NT2/D1 (cell line): Measurements from ENCODE around the gene NAIF1.
"Not testable (repeated sequence)": the region's sequence is repeated elsewhere in the genome, so short reads cannot be mapped to it uniquely, and the experiment has no call there.

Experiments
- DNase-seq: peaks from one replicate; pipeline ENCODE4 v3.0.0-alpha.2; 2011; ENCODE audit warnings: low read depth, low spot score
- H3K27me3 ChIP-seq: 2 replicates; pipeline ENCODE4 v1.6.0; 2011; ENCODE audit warnings: mild to moderate bottlenecking; ENCODE audit not compliant: insufficient read length, insufficient read depth
- H3K36me3 ChIP-seq: 2 replicates; pipeline ENCODE4 v1.6.1; 2011; ENCODE audit warnings: mild to moderate bottlenecking, low read length, mixed read lengths; ENCODE audit not compliant: insufficient read depth, insufficient read length
- H3K4me1 ChIP-seq: 2 replicates; pipeline ENCODE4 v1.5.1; 2011; ENCODE audit not compliant: insufficient read depth, insufficient read length
- H3K4me3 ChIP-seq: 2 replicates; pipeline ENCODE4 v1.5.1; 2011; ENCODE audit warnings: low read depth; ENCODE audit not compliant: insufficient read length
- H3K9ac ChIP-seq: 2 replicates; pipeline ENCODE4 v1.6.0; 2011; ENCODE audit warnings: low read depth; ENCODE audit not compliant: insufficient read length
- H3K9me3 ChIP-seq: 2 replicates; pipeline ENCODE4 v1.5.1; 2011; ENCODE audit warnings: mild to moderate bottlenecking, low read length; ENCODE audit not compliant: insufficient read depth
- SUZ12 ChIP-seq: IDR thresholded peaks from 2 replicates; pipeline ENCODE4 v1.6.1; 2011; ENCODE audit not compliant: insufficient read length, insufficient read depth; ENCODE audit errors: extremely low read depth
- YY1 ChIP-seq: IDR thresholded peaks from 2 replicates; pipeline ENCODE4 v1.6.1; 2011; ENCODE audit not compliant: insufficient read length, insufficient read depth
- ZNF274 ChIP-seq: IDR thresholded peaks from 2 replicates; pipeline ENCODE4 v1.6.1; 2011; ENCODE audit warnings: mild to moderate bottlenecking, low read depth, low read length

The NAIF1 gene

GRCh38 chr9:128066713-128067644 lies at the start of gene NAIF1:
Gene NAIF1, minus strand, starts transcription at chr9:128067320. Its CDS starts 219 bp downstream, at chr9:128067101.
- DNase-seq, result peak; percentile 99
- Histone ChIP-seq H3K9ac (peak within 1 kb of the TSS; percentile 95), H3K36me3 (peaks cover 13% of the 10 kb centered on the region), H3K4me3 (peak within 1 kb of the TSS; percentile 86), H3K27me3 (no peaks in the 10 kb centered on the region), H3K9me3 (no peaks in the 10 kb centered on the region), H3K4me1 (peaks cover 14% of the 10 kb centered on the region)
- TF ChIP-seq ZNF274 (no peak), YY1 (no peak), SUZ12 (no peak)

- no peak for DNase-seq
- Histone ChIP-seq H3K4me3 (no peak overlapping the region), H3K9me3 (no peaks in the 10 kb centered on the region)
These were observed 49.3 kb upstream of the NAIF1 start for GRCh38 chr9:128116104-128117083.

GRCh38 chr9:128115187-128116103 lies 48.3 kb upstream of the NAIF1 start:
- Histone ChIP-seq H3K36me3 (peaks cover 39% of the 10 kb centered on the region), H3K9me3 (no peaks in the 10 kb centered on the region), H3K4me3 (no peak overlapping the region), H3K4me1 (peaks cover 12% of the 10 kb centered on the region), H3K9ac (no peak overlapping the region), H3K27me3 (no peaks in the 10 kb centered on the region)
- TF ChIP-seq ZNF274 (no peak), YY1 (no peak), SUZ12 (no peak)
- no peak for DNase-seq

More at GRCh38 chr9:128116104-128117083, 49.3 kb upstream of the NAIF1 start:
- Histone ChIP-seq H3K27me3 (no peaks in the 10 kb centered on the region), H3K9ac (no peak overlapping the region), H3K36me3 (peaks cover 48% of the 10 kb centered on the region), H3K4me1 (peaks cover 12% of the 10 kb centered on the region)
- TF ChIP-seq SUZ12 (no peak), ZNF274 (no peak), YY1 (no peak)

GRCh38 chr9:128114326-128115186 lies 47.4 kb upstream of the NAIF1 start:
- peaks cover 37% of the 10 kb centered on the region for H3K36me3 ChIP-seq
- no peak overlapping the region for H3K4me3 ChIP-seq
- no peak overlapping the region for H3K9ac ChIP-seq
- no peak for TF ChIP-seq YY1
- TF ChIP-seq SUZ12, result no peak
- no peak for TF ChIP-seq ZNF274
- peaks cover 12% of the 10 kb centered on the region for H3K4me1 ChIP-seq
- DNase-seq, result no peak
- no peaks in the 10 kb centered on the region for H3K27me3 ChIP-seq
- no peaks in the 10 kb centered on the region for H3K9me3 ChIP-seq

GRCh38 chr9:128113526-128114325 lies 46.6 kb upstream of the NAIF1 start:
- no peak for TF ChIP-seq SUZ12
- TF ChIP-seq ZNF274, result no peak
- TF ChIP-seq YY1, result no peak
- Histone ChIP-seq H3K9me3 (no peaks in the 10 kb centered on the region), H3K4me1 (peaks cover 12% of the 10 kb centered on the region), H3K4me3 (no peak overlapping the region), H3K27me3 (no peaks in the 10 kb centered on the region), H3K36me3 (peaks cover 44% of the 10 kb centered on the region), H3K9ac (no peak overlapping the region)
- DNase-seq, result no peak

GRCh38 chr9:128111726-128112125 lies 44.6 kb upstream of the NAIF1 start:
- H3K4me1 ChIP-seq, H3K27me3 ChIP-seq, H3K9ac ChIP-seq, H3K9me3 ChIP-seq, H3K4me3 ChIP-seq, DNase-seq: not testable (repeated sequence)
- peaks cover 64% of the 10 kb centered on the region for H3K36me3 ChIP-seq
